Measurements from ENCODE around the gene IL18RAP.

IL18RAP gene

GRCh38 chr2:102451968-102452367, 29.0 kb downstream of the IL18RAP start:
- H3K4me2 ChIP-seq (ENCODE audit: low read length), result no peak overlapping the region
- H3K4me3 ChIP-seq (ENCODE audit: low read depth, low read length, poor library complexity, severe bottlenecking), result no peak overlapping the region
- no peak overlapping the region for H3K9ac ChIP-seq (ENCODE audit: low read length)
- H3K27me3 ChIP-seq (ENCODE audit: insufficient read depth, low read length), result no peaks in the 10 kb centered on the region
- H3F3A ChIP-seq (ENCODE audit: insufficient read depth, low read length), result no peaks in the 10 kb centered on the region
- no peaks in the 10 kb centered on the region for H3K9me2 ChIP-seq (ENCODE audit: low read depth, low read length)
- no peaks in the 10 kb centered on the region for H3K36me3 ChIP-seq (ENCODE audit: insufficient read depth, low read length)
- H3K9me3 ChIP-seq (ENCODE audit: low read length), result no peaks in the 10 kb centered on the region
- no peak for TF ChIP-seq EZH2 (IDR thresholded peaks at IDR 0.05; ENCODE audit: borderline replicate concordance, low read length)
- TF ChIP-seq CTCF (IDR thresholded peaks at IDR 0.05; ENCODE audit: low read length), result no peak
- H2AFZ ChIP-seq (ENCODE audit: low read length), result no peak overlapping the region
- no peaks in the 10 kb centered on the region for H3K4me1 ChIP-seq (ENCODE audit: insufficient read depth, low read length, severe bottlenecking)
- H3K27ac ChIP-seq (ENCODE audit: low read depth, low read length, poor library complexity, severe bottlenecking), result no peak overlapping the region
- no peaks in the 10 kb centered on the region for H4K20me1 ChIP-seq (ENCODE audit: insufficient read depth, low read length)
- no peaks in the 10 kb centered on the region for H3K79me2 ChIP-seq (ENCODE audit: insufficient read depth, low read length)

- no peaks in the 10 kb centered on the region for H3K9me2 ChIP-seq (ENCODE audit: low read depth, low read length)
- H3K27me3 ChIP-seq (ENCODE audit: insufficient read depth, low read length), result no peaks in the 10 kb centered on the region
- H3K9ac ChIP-seq (ENCODE audit: low read length), result no peak overlapping the region
- TF ChIP-seq EZH2 (IDR thresholded peaks at IDR 0.05; ENCODE audit: borderline replicate concordance, low read length) (no peak), CTCF (IDR thresholded peaks at IDR 0.05; ENCODE audit: low read length) (no peak)
- H3K27ac ChIP-seq (ENCODE audit: low read depth, low read length, poor library complexity, severe bottlenecking), result no peak overlapping the region
- no peaks in the 10 kb centered on the region for H4K20me1 ChIP-seq (ENCODE audit: insufficient read depth, low read length)
- no peak overlapping the region for H3K4me3 ChIP-seq (ENCODE audit: low read depth, low read length, poor library complexity, severe bottlenecking)
- no peak overlapping the region for H2AFZ ChIP-seq (ENCODE audit: low read length)
- no peaks in the 10 kb centered on the region for H3K4me1 ChIP-seq (ENCODE audit: insufficient read depth, low read length, severe bottlenecking)
- no peaks in the 10 kb centered on the region for H3K79me2 ChIP-seq (ENCODE audit: insufficient read depth, low read length)
- no peaks in the 10 kb centered on the region for H3F3A ChIP-seq (ENCODE audit: insufficient read depth, low read length)
- no peak overlapping the region for H3K4me2 ChIP-seq (ENCODE audit: low read length)
- no peaks in the 10 kb centered on the region for H3K9me3 ChIP-seq (ENCODE audit: low read length)
- no peaks in the 10 kb centered on the region for H3K36me3 ChIP-seq (ENCODE audit: insufficient read depth, low read length)
Observed at GRCh38 chr2:102453501-102453900, 30.5 kb downstream of the IL18RAP start.

GRCh38 chr2:102455061-102455670, 32.2 kb downstream of the IL18RAP start:
- Histone ChIP-seq H3K79me2 (ENCODE audit: insufficient read depth, low read length) (no peaks in the 10 kb centered on the region), H3K9me2 (ENCODE audit: low read depth, low read length) (no peaks in the 10 kb centered on the region), H3K9ac (ENCODE audit: low read length) (no peak overlapping the region), H3K27ac (ENCODE audit: low read depth, low read length, poor library complexity, severe bottlenecking) (no peak overlapping the region), H3K9me3 (ENCODE audit: low read length) (no peaks in the 10 kb centered on the region), H3K4me1 (ENCODE audit: insufficient read depth, low read length, severe bottlenecking) (no peaks in the 10 kb centered on the region), H2AFZ (ENCODE audit: low read length) (no peak overlapping the region), H3F3A (ENCODE audit: insufficient read depth, low read length) (no peaks in the 10 kb centered on the region), H3K27me3 (ENCODE audit: insufficient read depth, low read length) (no peaks in the 10 kb centered on the region), H3K4me2 (ENCODE audit: low read length) (no peak overlapping the region), H3K36me3 (ENCODE audit: insufficient read depth, low read length) (no peaks in the 10 kb centered on the region), H4K20me1 (ENCODE audit: insufficient read depth, low read length) (no peaks in the 10 kb centered on the region), H3K4me3 (ENCODE audit: low read depth, low read length, poor library complexity, severe bottlenecking) (no peak overlapping the region)
- TF ChIP-seq CTCF (IDR thresholded peaks at IDR 0.05; ENCODE audit: low read length), result no peak
- TF ChIP-seq EZH2 (IDR thresholded peaks at IDR 0.05; ENCODE audit: borderline replicate concordance, low read length), result no peak

Measured in OCI-LY1 (cell line).